Measurements from ENCODE around the gene SPATA22.
"Not testable (repeated sequence)": the region's sequence is repeated elsewhere in the genome, so short reads cannot be mapped to it uniquely, and the experiment has no call there.

Gene SPATA22, protein sequence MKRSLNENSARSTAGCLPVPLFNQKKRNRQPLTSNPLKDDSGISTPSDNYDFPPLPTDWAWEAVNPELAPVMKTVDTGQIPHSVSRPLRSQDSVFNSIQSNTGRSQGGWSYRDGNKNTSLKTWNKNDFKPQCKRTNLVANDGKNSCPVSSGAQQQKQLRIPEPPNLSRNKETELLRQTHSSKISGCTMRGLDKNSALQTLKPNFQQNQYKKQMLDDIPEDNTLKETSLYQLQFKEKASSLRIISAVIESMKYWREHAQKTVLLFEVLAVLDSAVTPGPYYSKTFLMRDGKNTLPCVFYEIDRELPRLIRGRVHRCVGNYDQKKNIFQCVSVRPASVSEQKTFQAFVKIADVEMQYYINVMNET

DNA sequence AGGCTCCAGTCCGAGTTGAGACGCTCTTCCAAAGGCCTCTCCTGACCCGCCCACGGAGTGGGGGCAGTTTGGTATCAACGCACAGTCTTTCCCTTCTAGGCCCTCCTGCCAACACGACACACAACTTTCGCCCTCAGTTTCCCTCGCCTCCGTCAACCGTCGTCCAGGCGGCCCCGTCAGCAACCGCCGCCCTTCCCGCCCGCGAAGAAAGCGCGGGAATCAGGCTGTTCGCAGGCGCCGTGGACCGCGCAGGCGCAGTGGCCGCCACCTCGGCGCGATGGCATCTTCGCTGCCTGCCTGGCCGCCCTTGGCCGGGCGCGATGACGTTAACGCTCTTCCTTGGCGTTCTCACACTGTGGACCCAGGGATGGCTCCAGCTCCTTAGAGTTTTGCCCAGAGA, at the start of gene SPATA22:
Gene SPATA22, minus strand, starts transcription at position 221 of the 400 bp plus-strand sequence. CDS start 2,494 bp downstream, outside the sequence.
- DNase-seq: no peak

DNA sequence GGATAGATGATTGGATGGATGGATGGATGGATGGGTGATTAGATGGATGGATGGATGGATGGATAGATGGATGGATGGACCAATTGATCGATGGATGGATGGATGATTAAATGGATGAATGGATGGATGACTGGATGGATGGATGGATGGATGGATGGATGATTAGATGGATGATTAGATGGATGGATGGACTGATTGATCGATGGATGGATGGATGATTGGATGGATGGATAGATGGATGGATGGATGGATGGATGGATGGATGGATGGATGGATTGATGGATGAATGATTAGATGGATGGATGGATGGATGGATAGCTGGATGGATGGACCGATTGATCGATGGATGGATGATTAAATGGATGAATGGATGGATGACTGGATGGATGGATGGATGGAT, 47.9 kb upstream of the SPATA22 start:
- DNase-seq: not testable (repeated sequence)

DNA sequence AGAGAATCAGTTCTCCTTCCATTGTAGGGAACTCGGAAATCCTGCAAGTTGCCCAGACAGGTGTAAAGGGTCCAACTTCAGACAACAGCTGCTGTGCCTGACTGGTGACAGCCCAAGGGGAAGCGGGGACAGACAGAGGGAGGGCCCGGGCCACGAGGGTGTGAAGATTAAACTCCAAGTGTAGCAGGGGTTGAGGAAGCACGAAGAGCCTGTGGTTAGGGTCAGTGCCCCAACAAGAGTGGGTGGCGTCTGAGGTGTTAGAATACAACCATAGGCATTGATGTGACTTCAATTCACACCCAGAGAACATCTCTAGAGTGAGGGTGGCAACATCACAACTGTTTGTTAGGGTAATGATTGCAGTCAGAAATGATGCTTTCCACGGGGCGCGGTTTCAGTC, 43.3 kb upstream of the SPATA22 start:
- no peak for DNase-seq

DNA sequence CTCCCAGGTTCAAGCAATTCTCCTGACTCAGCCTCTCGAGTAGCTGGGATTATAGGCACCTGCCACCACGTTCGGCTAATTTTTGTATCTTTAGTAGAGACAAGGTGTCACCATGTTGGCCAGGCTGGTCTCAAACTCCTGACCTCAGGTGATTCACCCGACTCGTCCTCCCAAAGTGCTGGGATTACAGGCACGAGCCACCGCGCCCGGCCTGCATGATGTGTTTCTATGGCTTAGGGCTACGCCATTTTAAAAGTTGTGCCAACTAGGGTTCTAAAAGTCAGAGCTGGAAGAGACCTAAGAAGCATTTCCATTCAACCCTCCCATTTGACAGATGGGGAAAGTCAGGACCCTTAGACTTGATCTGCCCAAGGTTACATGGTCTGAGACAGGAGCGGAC, 42.5 kb upstream of the SPATA22 start:
- DNase-seq: not testable (repeated sequence)

DNA sequence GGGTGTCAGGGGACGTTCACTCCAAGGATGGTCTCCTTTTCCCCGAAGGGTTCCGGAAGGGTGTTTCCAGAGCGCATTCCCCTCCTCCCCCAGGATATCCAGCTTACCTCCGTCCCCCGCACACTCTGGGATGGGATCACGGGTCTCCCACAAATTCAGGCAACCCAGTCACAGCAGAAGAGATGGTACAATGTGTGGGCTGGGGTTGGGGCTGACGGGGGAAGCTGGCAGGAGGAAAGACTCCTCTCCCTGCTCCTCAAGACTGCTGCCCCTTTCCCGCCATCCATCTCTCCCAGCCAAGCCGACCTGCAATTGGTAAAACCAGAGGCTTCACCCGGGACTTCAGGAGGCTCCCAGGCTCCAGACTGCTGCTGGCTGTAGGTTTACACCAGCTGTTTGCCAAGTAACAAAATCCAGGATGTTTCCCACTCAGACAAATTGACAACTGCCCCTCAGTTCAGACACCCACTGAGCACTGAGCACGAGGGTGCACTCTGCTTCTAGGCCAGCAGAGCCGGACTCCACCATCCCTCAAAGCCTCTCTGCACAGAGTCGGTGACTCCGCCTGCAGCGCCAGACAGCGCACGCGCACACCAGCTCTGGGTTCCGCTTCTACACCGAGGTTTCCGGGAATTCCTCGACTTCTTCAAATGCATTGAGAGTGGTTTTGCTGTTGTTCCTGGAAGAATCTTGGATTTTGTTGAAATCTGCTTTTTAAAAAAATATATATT, 41.9 kb upstream of the SPATA22 start:
- DNase-seq: peak in 1 of 3 donors; percentile 9

DNA sequence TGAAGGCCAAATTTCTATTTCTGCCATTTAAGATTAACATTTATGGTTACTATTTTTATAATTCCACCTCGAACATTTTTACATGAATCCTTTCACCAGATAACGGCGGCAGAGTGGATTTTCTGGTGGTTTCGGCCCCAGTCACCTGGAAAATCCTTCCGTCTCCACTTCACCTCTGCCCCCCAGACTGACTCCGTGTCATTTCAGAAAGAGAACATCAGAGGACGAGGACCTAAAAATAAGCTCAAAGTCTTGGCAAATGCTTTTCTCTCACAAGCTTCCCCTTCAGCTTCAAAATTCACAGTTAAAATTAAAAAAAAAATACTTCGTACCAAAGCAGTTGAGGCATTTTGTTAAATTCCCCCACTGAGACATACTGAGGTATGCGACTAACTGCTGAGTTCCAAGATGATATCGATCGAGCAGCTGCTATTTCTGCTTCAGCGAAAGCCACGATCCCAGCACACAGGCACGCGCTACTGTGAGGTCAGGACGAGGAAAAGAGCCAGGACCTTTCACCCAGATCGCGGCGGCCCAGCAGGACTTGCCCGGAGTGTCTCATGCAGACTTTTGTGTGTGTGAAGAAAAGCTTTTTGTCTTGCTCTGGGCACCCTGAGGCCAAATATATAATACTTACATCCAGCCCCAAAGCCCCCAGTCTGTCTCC, 41.0 kb upstream of the SPATA22 start:
- DNase-seq: no peak

DNA sequence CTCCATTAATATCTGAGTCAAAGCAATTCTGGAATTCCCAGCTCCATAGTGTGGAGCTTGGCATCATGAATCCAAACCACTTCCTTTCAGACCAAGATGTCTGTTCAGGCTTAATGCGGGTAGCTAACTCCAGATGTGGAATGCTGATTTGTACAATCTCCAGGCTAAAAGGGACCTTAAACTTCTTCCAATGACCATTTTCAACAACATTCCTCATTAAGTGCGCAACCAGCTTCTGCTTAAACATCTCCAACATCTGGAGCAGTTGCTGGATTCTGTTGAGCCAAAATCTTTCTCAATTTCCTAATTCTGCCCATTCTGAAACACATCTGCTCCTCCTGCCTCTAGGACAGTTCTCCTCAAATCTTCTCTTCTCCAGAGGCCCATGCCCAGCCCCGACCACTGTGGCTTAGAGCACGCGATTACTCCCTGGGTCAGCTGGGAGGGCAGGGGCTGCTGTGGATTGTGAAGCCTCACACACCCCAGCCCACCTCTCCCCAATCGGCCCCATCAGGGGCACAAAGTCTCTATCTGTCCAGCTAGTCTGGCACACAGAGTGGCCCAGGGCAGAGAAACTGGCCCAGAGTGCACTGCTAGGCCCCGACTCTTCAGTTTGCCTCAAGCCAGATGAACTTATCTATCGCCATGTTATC, 40.4 kb upstream of the SPATA22 start:
- DNase-seq: no peak

DNA sequence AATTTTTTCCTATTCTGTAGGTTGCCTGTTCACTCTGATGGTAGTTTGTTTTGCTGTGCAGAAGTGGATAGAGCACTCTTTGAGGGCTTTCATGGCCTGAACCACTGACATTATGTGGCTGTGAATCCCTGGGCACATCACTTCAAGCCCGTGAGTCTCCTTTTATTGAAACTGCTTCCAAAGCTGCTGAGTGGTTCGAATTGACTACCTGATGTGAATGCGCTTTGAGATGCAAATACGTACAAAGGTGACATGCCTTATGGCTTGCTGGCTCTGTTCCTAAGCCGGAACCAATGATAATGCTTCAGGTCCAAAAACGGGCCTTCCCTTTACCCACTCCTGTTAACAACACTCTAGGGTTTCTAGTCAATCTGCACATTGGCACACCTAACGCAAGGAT, 38.5 kb upstream of the SPATA22 start:
- no peak for DNase-seq

DNA sequence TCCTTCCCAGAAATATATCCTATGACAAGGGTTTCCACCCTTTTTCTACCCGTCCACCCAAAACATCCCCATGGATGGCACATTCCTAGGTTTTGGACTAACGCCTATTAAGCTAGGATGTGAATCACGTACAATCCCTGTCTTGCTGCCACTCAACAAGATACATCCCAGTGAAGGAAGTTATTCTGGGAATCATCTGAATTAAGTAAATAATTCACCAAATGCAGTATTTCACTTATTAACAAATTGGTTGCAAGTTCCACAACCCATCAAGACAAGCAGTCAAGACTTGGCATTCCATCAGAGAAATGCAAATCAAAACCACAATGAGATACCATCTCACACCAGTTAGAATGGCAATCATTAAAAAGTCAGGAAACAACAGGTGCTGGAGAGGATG, 36.2 kb upstream of the SPATA22 start:
- DNase-seq: no peak

DNA sequence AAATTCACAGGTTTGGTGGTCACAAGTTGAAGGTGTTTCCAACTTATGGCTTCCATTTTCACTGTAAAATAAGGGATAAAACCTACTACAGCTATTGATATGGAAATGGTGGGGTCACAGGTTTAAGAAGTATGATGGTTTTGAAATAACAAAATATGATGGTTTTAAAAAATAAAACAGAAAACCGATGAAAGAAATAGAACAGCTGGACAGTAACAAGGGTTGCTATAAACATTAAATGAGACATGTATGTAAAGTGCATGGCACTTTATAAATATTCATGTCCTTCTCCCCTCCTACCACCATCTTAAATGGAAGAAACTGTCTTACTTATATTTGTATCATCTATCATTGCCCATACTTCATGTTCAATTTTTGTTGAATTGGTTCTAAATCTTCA, 35.5 kb upstream of the SPATA22 start:
- no peak for DNase-seq

DNA sequence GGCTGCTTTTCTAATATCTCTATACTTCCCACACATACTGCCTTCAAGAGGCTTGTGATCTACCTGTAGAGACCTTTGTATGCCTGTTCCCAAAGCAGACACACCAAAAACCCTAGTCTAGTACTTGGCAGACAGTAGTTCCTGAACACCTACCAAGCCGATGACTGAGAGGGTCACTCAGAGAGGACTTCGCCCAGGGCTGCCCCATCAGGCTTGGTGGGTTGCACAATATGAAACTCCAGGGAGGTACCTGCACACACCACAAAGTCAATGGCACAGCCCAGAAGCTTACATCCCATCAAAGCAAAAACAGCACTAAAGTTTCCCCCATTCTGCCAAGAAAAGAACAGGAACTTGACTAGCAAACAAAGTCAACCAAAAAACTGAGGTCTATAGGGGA, 34.4 kb upstream of the SPATA22 start:
- no peak for DNase-seq

DNA sequence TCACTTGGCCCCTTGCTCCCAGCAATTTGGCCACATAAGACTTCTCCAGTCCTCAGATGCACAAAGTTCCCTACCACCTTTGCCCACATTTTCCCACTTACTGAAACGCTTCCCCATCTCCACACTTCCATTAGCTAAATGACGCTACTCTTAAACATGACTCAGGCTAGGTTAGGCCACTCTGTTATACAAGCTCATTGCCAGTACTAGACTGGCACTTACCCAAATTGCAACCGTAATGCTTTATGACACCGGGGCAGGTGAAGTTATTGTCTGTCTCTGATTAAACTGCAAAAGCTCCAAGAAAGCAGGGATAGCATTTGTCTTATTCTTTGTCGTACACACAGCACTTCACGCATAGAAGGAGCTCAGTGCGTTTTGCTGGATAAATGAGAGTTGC, 33.4 kb upstream of the SPATA22 start:
- DNase-seq: no peak

DNA sequence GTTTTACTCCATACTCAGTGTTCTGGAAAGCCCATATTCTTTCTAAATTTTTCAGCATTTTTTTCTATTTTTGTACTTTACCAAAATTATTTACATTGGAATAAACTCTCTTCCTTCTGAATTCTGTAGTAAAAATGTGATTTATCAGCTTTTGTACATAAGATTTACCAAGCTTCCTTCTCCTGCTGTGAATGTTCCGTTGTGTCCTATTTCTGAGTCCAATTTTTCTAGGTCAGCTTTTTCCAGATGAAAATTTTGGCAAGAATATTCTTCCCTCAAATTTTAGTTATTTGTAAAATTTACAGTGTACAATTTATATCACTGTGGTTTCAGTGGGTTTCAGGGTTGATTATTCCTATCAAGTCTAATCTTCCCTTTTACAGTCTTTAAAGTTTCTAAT, 31.7 kb upstream of the SPATA22 start:
- DNase-seq: no peak

DNA sequence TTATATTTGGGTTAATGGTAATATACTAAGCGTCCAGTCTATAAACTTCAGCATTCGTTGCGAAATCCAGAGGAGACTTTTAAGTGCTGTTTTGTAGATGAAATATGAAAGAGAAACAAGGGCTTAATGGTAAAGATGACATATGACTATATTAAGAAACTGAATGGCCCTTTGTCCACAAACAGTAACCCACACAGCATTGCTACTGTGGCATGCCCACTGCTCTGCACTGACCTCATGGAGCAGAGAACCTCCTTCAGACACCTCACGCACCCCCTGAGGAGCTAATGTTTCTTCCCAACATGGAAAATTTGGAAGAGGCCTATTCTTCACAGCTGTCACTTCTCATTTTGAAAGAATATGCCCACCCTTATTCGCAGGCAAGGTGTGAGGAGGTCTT, 30.8 kb upstream of the SPATA22 start:
- no peak for DNase-seq

DNA sequence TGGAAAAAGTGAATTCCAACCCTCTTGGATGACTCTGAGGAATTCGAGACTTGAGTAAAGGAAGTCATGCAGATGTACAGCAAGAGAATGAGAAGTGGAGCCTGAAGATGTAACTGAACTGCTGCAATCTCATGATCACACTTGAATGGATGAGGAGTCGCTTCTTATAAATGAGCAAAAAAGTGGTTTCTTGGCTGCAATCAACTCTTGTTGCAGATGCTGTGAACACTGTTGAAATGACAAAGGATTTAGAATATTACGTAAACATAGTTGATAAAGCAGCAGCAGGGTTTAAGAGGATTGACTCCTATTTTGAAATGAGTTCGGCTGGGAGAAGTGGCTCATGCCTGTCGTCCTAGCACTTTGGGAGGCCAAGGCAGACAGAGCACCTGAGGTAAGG, 29.7 kb upstream of the SPATA22 start:
- no peak for DNase-seq

DNA sequence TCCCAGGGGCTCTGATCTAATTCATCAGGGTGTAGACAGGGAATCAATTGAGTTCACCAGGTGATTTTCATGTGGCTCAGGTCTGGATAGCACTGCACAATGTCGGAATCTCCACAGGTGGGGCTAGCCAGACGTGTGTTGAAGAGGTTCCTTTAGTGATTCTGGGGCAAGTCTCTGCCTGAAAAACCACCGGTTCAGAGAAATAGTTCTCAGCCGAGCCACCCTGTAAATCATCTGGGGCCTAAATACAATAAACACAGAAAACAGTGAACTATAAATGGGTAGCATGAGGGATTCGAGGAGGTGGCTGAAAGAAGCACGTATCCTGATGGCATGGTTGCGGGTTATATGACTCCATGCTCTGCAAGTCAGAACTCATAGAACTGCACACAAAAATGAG, 25.5 kb upstream of the SPATA22 start:
- no peak for DNase-seq

DNA sequence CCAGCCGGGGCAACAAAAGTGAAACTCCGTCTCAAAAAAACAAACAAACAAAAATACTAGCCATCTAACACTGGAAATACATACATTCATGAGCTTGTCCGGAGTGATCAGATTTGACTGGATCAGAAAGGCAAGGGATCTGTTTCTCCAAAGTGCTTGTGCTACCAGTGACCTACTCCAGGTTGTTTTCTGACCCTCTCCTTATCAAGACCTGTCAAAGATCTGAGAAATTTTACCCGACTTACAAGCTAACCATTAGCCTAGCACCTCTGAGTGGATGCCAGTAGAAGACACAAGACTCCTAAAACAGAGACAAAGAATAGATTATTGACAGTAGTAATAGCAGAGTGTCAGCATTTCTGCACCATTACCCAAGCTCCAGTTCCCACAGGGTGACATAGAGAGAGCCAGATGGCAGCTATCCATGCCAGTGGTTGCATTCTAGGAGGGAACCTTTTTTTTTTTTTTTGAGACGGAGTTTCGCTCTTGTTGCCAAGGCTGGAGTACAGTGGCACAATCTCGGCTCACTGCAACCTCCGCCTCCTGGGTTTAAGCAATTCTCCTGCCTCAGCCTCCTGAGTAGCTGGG, 14.0 kb upstream of the SPATA22 start:
- no peak for DNase-seq

DNA sequence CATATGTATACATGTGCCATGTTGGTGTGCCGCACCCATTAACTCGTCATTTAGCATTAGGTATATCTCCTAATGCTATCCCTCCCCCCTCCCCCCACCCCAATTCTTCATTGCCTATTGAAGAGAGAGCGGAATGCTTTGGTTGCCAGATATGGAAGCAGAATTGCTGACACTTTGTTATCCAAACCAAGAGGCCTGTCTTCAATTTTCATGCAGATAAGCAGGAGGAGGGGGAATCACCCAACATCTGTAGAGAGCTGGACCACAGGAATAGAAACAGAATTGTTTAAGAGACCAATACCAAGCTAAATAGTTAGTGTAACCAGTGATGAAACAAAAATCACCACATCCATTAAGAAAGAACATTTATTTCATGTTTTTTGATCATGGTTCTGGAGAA, 11.2 kb upstream of the SPATA22 start:
- DNase-seq: no peak

DNA sequence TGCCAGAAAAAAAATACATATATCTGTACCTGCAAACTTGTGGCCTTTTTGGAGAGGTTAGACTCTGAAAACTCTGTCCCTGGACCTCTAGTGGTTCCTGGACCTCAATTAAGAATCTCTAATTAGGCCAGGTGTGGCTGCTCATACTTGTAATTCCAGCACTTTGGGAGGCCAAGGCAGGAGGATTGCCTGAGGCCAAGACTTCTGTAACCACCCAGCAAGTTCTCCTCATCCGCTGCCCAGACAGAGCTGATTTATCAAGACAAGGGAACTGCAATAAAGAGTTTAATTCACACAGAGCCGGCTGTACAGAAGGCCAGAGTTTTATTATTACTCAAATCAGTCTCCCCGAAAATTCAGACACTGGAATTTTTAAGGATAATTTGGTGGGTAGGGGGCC, 8.4 kb upstream of the SPATA22 start:
- DNase-seq: no peak

DNA sequence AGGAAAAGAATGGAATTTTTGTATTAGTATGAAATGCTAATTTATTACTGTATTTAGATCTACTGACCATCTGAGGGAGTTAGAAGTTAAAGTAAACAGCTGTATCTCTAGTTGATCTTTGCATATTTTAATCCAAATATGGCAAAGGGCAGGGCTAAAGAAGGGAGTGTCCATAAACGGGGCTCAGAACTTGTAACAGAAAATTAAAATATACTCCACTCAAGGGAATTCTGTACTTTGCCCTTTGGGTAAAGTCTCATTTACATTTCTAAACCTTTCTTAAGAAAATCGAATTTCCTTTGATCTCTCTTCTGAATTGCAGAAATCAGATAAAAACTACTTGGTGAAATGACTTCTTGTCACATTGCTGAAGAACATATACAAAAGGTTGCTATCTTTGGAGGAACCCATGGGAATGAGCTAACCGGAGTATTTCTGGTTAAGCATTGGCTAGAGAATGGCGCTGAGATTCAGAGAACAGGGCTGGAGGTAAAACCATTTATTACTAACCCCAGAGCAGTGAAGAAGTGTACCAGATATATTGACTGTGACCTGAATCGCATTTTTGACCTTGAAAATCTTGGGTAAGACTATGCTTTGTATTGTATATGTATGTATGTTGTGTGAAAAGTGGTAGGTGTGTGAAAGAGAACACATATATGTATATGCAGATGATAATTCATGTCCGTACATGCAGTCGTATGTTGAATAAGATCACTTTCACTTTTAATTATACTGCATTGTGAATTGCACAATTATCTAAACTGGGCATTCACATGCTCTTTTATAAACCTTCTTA, 4.4 kb upstream of the SPATA22 start, which contains the start of gene ASPA:
Gene ASPA, plus strand, starts transcription at position 186 of the 799 bp plus-strand sequence. Its CDS starts 163 bp downstream, at position 349.
- DNase-seq: peak in 1 of 3 donors; percentile 2

DNA sequence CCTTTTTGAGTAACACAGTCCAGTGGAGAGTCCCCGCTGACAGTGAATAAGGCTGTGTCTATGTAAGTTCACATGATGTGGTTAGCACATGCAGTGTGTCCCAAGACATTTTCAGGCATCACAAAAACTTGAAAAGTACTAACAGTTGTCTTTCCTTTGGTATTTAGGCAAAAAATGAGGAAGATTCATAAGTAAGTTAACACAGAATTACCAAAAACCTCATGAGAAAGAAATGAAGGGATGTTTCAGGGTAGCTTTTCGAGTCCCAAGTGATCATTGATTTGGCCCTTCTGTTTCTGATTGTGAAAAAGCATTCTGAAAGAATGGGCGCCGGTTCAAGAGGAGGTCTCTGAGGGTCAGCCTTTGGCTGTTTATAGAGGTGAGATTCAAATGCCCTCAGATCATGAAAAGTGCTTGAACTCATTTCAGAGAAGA, 3.6 kb upstream of the SPATA22 start:
- DNase-seq: peak in 1 of 3 donors; percentile 7

DNA sequence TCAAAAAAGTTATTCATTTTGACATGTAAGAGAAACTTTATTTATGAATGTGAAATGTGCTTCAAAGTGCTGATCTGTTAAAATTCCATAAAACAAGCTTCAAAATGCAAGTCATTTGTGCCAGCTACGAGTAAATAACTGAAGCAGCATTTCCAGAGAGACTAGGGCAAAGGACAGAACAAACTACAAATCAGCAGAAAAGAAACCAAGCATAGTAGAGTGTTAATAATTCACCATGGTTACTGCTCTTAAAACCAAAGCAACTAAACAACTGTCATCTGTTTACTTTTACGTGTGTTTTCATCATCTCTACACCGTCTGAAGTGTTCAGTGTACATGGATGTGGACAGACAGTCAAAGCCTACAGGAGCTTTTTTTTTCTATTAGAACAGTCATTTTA, 2.6 kb upstream of the SPATA22 start:
- no peak for DNase-seq

Measured in suppressor macrophage treated with lipopolysaccharide for 1 hour (primary cell).